A673 (cell line): ENCODE measurements around the gene P2RY6. TPM values are rescaled to one million over a fixed set of nuclear protein-coding genes. Genes with fewer than 3 reads are reported as not detected.

Experiments
- BruUV-seq: library from RNA; stranded (reverse); fragments of 400-500 nt; replicated peaks from 2 replicates; lab custom pipeline; 2021; lab: Mats Ljungman, UMichigan
- CTCF ChIA-PET: fragments of 300-600 bp; sonication (Branson Sonifier 250); formaldehyde crosslinking; loops from one replicate; lab custom pipeline; 2022; ENCODE audit warnings: antibody characterized with exemption; lab: Charles Lee
- POLR2A ChIA-PET: fragments of 300-600 bp; sonication (Branson Sonifier 250); formaldehyde crosslinking; loops from one replicate; lab custom pipeline; 2022; ENCODE audit warnings: antibody characterized with exemption; ENCODE audit not compliant: low non-redundant PET; lab: Charles Lee
- DNase-seq: peaks from one replicate; pipeline ENCODE4 v3.0.0-alpha.2; 2015; ENCODE audit warnings: low spot score
- H3K27ac ChIP-seq: fragments of 200-600 bp; sonication (generic); 2 replicates; pipeline ENCODE4 v1.5.1; 2016; ENCODE audit warnings: mixed run types, low read depth, mild to moderate bottlenecking, mixed read lengths, antibody characterized with exemption, low read length; ENCODE audit not compliant: poor library complexity, severe bottlenecking
- H3K27me3 ChIP-seq: fragments of 200-600 bp; sonication (generic); replicated peaks from 2 replicates; pipeline ENCODE4 v1.6.1; 2017; ENCODE audit warnings: mixed run types, low read depth, mild to moderate bottlenecking, mixed read lengths, antibody characterized with exemption, low read length; ENCODE audit not compliant: insufficient read depth, poor library complexity
- H3K36me3 ChIP-seq: fragments of 200-600 bp; sonication (generic); 2 replicates; pipeline ENCODE4 v1.6.1; 2016; ENCODE audit warnings: mixed run types, mild to moderate bottlenecking, mixed read lengths, antibody characterized with exemption, low read length; ENCODE audit not compliant: insufficient read depth, poor library complexity, severe bottlenecking
- H3K4me1 ChIP-seq: fragments of 200-600 bp; sonication (generic); 2 replicates; pipeline ENCODE4 v1.6.1; 2017; ENCODE audit warnings: mixed run types, mild to moderate bottlenecking, mixed read lengths, antibody characterized with exemption, low read length; ENCODE audit not compliant: insufficient read depth, poor library complexity, severe bottlenecking
- H3K4me3 ChIP-seq: fragments of 200-600 bp; sonication (generic); 2 replicates; pipeline ENCODE4 v1.5.1; 2016; ENCODE audit warnings: low read depth, mixed run types, mild to moderate bottlenecking, mixed read lengths, low read length; ENCODE audit not compliant: poor library complexity, severe bottlenecking
- H3K9me3 ChIP-seq: fragments of 200-600 bp; sonication (generic); 2 replicates; pipeline ENCODE4 v1.6.1; 2016; ENCODE audit warnings: mixed run types, low read depth, mild to moderate bottlenecking, mixed read lengths, antibody characterized with exemption, low read length; ENCODE audit not compliant: poor library complexity, severe bottlenecking
- EZH2 ChIP-seq: fragments of 200-600 bp; sonication (generic); IDR thresholded peaks from 2 replicates; pipeline ENCODE4 v1.6.1; 2017; ENCODE audit warnings: borderline replicate concordance, low read depth, mild to moderate bottlenecking, mixed read lengths, antibody characterized with exemption, low read length; ENCODE audit not compliant: poor library complexity, severe bottlenecking
- intact Hi-C: fragments of 100-400 bp; cut with micrococcal nuclease; formaldehyde crosslinking; loops from one replicate; pipeline ENCODE4 v1.10.0; 2022; ENCODE audit not compliant: unreplicated experiment
- total RNA-seq: library from RNA; stranded (reverse); gene quantifications from 2 replicates; pipeline ENCODE4 v1.2.3, GENCODE V29; 2021
- TF ChIP-seq, protein P1 (sequence below): fragments of 300-800, 200-600 bp; sonication (generic); conservative IDR thresholded peaks from 2 replicates; pipeline ENCODE4 v1.5.1; 2017; ENCODE audit warnings: low read depth, mild to moderate bottlenecking, antibody characterized with exemption, low read length, moderate library complexity, mixed read lengths

Gene P2RY6
- total RNA-seq, 1 experiment from 2014 or later: 0.43 TPM

DNA sequence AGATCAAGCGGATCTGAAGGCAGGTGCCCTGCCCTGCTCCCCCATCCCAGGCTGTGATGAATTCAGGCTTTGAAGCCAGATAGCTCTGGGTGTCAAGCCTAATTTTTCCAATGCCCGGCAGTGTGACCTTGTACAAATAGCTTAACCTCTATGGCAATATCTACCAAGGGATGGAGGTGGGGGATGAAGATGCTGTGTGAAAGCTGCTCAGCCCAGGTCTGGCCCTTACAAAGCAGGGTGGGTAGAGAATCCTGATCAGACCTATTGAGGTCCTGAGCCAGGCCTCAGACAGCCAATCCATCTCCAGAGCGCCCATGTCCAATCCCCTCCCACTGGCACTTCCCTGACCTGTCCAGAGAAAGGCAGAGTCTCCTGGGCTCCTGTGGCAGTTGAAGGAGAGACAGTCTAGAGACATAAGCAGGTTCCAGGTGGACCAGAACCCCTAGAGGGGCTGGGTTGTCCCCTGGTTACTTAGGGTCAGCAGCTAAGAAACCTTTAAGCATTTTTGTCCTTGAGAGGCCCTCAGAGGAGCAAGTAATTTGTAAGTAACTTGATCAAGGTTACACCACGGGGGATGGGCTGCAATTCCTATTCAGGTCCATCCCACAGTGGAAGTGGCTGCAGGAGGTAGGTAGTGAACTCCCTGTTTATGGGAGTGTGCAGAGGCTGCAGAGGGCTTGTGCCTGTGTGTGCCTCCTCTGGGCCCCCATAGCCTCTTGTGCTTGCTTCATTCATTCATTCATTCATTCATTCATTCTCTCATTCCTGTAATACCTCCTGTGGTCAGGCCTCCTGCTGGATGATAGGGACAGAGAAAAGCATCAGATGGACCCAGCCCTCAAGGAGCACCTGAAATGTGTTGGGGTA is 43.6 kb upstream of the P2RY6 start:
- ChIA-PET CTCF (no interaction called here), POLR2A (no interaction called here)
- no peak overlapping the region for H3K4me3 ChIP-seq
- BruUV-seq: no TSS peak
- intact Hi-C loops: no loop called here
- DNase-seq: no peak
- no peak overlapping the region for H3K27ac ChIP-seq
- no peaks in the 10 kb centered on the region for H3K4me1 ChIP-seq
- H3K36me3 ChIP-seq: no peaks in the 10 kb centered on the region
- H3K27me3 ChIP-seq: no peaks in the 10 kb centered on the region
- no peak for TF ChIP-seq EZH2
- TF ChIP-seq, protein P1, sequence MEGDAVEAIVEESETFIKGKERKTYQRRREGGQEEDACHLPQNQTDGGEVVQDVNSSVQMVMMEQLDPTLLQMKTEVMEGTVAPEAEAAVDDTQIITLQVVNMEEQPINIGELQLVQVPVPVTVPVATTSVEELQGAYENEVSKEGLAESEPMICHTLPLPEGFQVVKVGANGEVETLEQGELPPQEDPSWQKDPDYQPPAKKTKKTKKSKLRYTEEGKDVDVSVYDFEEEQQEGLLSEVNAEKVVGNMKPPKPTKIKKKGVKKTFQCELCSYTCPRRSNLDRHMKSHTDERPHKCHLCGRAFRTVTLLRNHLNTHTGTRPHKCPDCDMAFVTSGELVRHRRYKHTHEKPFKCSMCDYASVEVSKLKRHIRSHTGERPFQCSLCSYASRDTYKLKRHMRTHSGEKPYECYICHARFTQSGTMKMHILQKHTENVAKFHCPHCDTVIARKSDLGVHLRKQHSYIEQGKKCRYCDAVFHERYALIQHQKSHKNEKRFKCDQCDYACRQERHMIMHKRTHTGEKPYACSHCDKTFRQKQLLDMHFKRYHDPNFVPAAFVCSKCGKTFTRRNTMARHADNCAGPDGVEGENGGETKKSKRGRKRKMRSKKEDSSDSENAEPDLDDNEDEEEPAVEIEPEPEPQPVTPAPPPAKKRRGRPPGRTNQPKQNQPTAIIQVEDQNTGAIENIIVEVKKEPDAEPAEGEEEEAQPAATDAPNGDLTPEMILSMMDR: no peak
- H3K9me3 ChIP-seq: no peaks in the 10 kb centered on the region

GRCh38 chr11:73229321-73229895 is 42.7 kb upstream of the P2RY6 start:
- H3K9me3 ChIP-seq: no peaks in the 10 kb centered on the region
- ChIA-PET CTCF (no interaction called here), POLR2A (no interaction called here)
- no peak overlapping the region for H3K4me3 ChIP-seq
- H3K27me3 ChIP-seq: no peaks in the 10 kb centered on the region
- intact Hi-C loops: no loop called here
- BruUV-seq: no TSS peak
- DNase-seq: no peak
- no peak overlapping the region for H3K27ac ChIP-seq
- no peaks in the 10 kb centered on the region for H3K4me1 ChIP-seq
- no peaks in the 10 kb centered on the region for H3K36me3 ChIP-seq
- no peak for TF ChIP-seq EZH2
- TF ChIP-seq, protein P1: no peak

- TF ChIP-seq EZH2: no peak
- TF ChIP-seq, protein P1: no peak
- Histone ChIP-seq H3K27me3 (no peaks in the 10 kb centered on the region), H3K36me3 (no peaks in the 10 kb centered on the region), H3K9me3 (no peaks in the 10 kb centered on the region), H3K4me1 (no peaks in the 10 kb centered on the region), H3K27ac (no peak overlapping the region), H3K4me3 (no peak overlapping the region)
- CTCF ChIA-PET: no interaction called here
- BruUV-seq: no TSS peak
- POLR2A ChIA-PET: no interaction called here
- intact Hi-C loops: no loop called here
- DNase-seq: no peak
Measured at GRCh38 chr11:73229896-73230875, 42.0 kb upstream of the P2RY6 start.
